ENCODE measurements around the gene DHTKD1. TPM values are rescaled to one million over a fixed set of nuclear protein-coding genes. Genes with fewer than 3 reads are reported as not detected.

DHTKD1 gene
- total and polyA plus RNA-seq, 7 experiments from 2014 or later: 5.0 to 25.9 (median 12.2) TPM

DNA sequence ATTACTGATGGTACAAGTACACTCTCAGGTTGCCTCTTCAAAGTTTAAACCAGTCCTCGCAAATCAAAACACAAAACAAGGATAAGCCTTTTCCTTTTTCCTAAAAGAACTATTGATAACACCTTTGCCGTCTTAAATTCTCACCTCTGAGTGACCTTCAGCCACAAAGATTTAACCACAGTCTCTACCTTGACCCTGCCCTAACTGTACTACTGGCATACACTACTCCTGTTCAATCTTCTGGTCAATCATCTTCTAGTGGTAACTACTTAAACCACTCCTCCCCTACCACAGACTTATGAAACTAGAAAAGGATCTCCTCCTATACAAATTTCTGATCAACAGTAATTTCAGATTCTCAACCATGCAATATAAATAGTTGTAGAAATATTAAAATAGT lies 41.2 kb upstream of the DHTKD1 start:
- intact Hi-C loops (cut with micrococcal nuclease): loop anchor here (2.0 to 5.0 kb wide), 2 partner anchors 13 to 40 kb away; partner anchors contain the start of gene DHTKD1 (in 2 of the 2)
- H3K36me3 ChIP-seq (ENCODE audit: control insufficient read depth in 2 of 3, insufficient read depth in 3 of 3, low read length in 3 of 3): peaks cover 0 to 39% (median 4%) of the 10 kb centered on the region in 3 experiments
- ATAC-seq (no peak), DNase-seq (no peak)
- Mint-ChIP-seq H3K27ac (peak overlapping the region in 1 of 9 donors; percentile 3), H3K4me3 (peak overlapping the region in 2 of 10 donors; percentile 1 to 9), H3K27me3 (no peaks in the 10 kb centered on the region), H3K4me1 (peaks cover 17 to 63% (median 57%) of the 10 kb centered on the region in 7 donors), H3K36me3 (peaks cover 9 to 42% (median 30%) of the 10 kb centered on the region in 5 donors), H3K9me3 (no peaks in the 10 kb centered on the region)
- peaks cover 0 to 7% of the 10 kb centered on the region in 2 donors for H3K4me1 ChIP-seq (ENCODE audit: control insufficient read depth in 2 of 2, insufficient read depth in 2 of 2, low read length in 2 of 2)
- ChIA-PET POLR2A (no interaction called here), CTCF (no interaction called here)
- H3K27ac ChIP-seq (ENCODE audit: low read depth, low read length): no peak overlapping the region
- H3K9me3 ChIP-seq (ENCODE audit: control insufficient read depth in 2 of 3, low read length in 3 of 3): no peaks in the 10 kb centered on the region
- H3K4me3 ChIP-seq (ENCODE audit: low read length): no peak overlapping the region
- H3K27me3 ChIP-seq (ENCODE audit: control insufficient read depth in 2 of 2, insufficient read depth in 2 of 2, low read length in 2 of 2): no peaks in the 10 kb centered on the region

DNA sequence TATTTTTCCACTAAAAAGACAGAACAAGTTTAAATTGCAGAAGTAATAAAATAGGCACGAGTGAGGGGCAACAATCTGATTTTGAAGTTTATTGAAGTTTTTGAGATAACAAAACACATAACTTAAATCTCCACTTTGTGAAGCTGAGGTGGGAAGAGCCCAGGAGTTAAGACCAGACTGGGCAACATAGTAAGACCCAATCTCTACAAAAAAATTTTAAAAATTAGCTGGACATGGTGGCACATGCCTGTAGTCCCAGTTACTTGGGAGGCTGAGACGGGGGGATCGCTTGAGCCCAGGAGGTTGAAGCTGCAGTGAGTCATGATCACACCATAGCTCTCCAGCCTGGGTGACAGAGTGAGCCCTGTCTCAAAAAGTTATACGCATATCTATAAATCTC lies 37.4 kb upstream of the DHTKD1 start:
- ChIA-PET CTCF (no interaction called here), POLR2A (interaction anchor here (0.6 kb wide), 1 partner anchor 10 kb away, joined by 4 read pairs; no protein-coding TSS in a partner anchor)
- Histone ChIP-seq H3K27me3 (ENCODE audit: control insufficient read depth in 2 of 2, insufficient read depth in 2 of 2, low read length in 2 of 2) (no peaks in the 10 kb centered on the region), H3K36me3 (ENCODE audit: control insufficient read depth in 2 of 3, insufficient read depth in 3 of 3, low read length in 3 of 3) (peaks cover 0 to 56% (median 9%) of the 10 kb centered on the region in 3 experiments), H3K4me3 (ENCODE audit: low read length) (no peak overlapping the region), H3K4me1 (ENCODE audit: control insufficient read depth in 2 of 2, insufficient read depth in 2 of 2, low read length in 2 of 2) (no peaks in the 10 kb centered on the region), H3K9me3 (ENCODE audit: control insufficient read depth in 2 of 3, low read length in 3 of 3) (no peaks in the 10 kb centered on the region), H3K27ac (ENCODE audit: low read depth, low read length) (no peak overlapping the region)
- Mint-ChIP-seq H3K27ac (peak overlapping the region in 2 of 9 donors; percentile 8 to 53), H3K27me3 (no peaks in the 10 kb centered on the region), H3K36me3 (peaks cover 15 to 56% (median 37%) of the 10 kb centered on the region in 5 donors), H3K4me3 (no peak overlapping the region), H3K9me3 (no peaks in the 10 kb centered on the region), H3K4me1 (peaks cover 12 to 62% (median 49%) of the 10 kb centered on the region in 7 donors)
- ATAC-seq (no peak), DNase-seq (no peak)
- intact Hi-C loops (cut with micrococcal nuclease): no loop called here

DNA sequence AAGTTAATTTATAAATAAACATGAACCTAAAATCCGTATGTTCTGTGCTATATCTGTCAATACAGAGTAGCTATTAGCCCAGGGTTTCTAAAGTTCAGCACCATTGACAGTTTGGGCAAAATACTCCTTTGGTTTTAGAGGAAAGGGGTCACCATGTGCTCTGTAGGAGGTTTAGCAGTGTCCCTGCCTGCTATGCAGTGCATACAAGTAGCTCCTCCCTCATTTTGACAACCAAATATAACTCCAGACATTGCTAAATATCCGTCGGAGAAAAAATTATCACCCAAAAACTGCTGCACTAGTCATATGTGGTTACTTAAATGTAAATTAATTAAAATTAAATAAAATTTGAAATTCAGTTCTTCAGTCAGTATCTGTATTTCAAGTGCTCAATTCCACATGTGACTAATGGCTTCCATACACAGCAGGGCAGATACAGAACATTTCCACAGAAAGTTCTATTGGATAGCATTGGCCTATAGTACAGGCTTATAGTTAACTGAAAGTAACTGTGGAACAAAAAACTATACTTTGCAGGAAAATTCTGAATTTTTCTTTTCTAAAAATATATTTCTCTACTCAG lies 32.6 kb upstream of the DHTKD1 start:
- Histone ChIP-seq H3K4me1 (ENCODE audit: control insufficient read depth in 2 of 2, insufficient read depth in 2 of 2, low read length in 2 of 2) (peaks cover 4 to 10% of the 10 kb centered on the region in 2 donors), H3K27me3 (ENCODE audit: control insufficient read depth in 2 of 2, insufficient read depth in 2 of 2, low read length in 2 of 2) (no peaks in the 10 kb centered on the region), H3K9me3 (ENCODE audit: control insufficient read depth in 2 of 3, low read length in 3 of 3) (no peaks in the 10 kb centered on the region), H3K36me3 (ENCODE audit: control insufficient read depth in 2 of 3, insufficient read depth in 3 of 3, low read length in 3 of 3) (peaks cover 0 to 28% (median 4%) of the 10 kb centered on the region in 3 experiments), H3K27ac (ENCODE audit: low read depth, low read length) (no peak overlapping the region), H3K4me3 (ENCODE audit: low read length) (no peak overlapping the region)
- H3K4me1 Mint-ChIP-seq: peaks cover 16 to 63% (median 51%) of the 10 kb centered on the region in 7 donors
- no peaks in the 10 kb centered on the region for H3K9me3 Mint-ChIP-seq
- H3K36me3 Mint-ChIP-seq: peaks cover 5 to 31% (median 17%) of the 10 kb centered on the region in 5 donors
- H3K4me3 Mint-ChIP-seq: no peak overlapping the region
- H3K27ac Mint-ChIP-seq: no peak overlapping the region
- POLR2A ChIA-PET: no interaction called here
- intact Hi-C loops (cut with micrococcal nuclease): no loop called here
- DNase-seq (no peak), ATAC-seq (no peak)
- H3K27me3 Mint-ChIP-seq: no peaks in the 10 kb centered on the region
- CTCF ChIA-PET: no interaction called here

DNA sequence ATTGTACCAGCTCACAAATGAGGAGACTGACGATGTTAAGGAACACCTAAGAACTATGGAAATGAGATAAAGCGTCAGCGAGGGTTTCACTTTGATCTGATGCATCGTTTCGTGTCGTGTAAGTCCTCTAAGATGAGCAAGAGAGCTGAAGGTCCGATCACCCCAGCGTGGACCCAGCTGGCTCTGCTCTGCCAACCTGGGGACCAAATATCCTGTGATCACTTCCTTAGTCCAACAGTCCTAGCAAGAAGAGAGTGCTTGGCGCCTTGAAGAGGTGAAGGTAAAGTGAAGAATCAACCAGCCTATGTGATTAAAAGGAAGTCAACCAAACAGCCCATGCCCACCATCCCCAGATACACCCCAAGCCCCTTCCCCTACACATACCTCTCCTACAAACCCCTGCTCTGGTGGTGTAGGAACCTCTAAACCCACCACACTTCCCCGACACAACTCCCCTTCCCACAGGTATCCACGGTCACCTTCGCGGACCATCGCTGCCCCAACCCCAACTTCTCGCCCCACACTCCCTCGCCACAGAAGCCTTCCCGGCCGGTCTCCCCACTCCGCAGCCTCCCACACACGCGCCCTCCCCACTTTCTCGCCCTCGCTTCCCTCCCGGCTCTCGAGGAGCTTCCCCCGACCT lies 26.9 kb upstream of the DHTKD1 start:
- Histone ChIP-seq H3K4me3 (ENCODE audit: low read length) (peak overlapping the region; percentile 83), H3K27ac (ENCODE audit: low read depth, low read length) (peak overlapping the region; percentile 92), H3K27me3 (ENCODE audit: control insufficient read depth in 2 of 2, insufficient read depth in 2 of 2, low read length in 2 of 2) (no peaks in the 10 kb centered on the region), H3K36me3 (ENCODE audit: control insufficient read depth in 2 of 3, insufficient read depth in 3 of 3, low read length in 3 of 3) (peaks cover 0 to 8% (median 0%) of the 10 kb centered on the region in 3 experiments), H3K9me3 (ENCODE audit: control insufficient read depth in 2 of 3, low read length in 3 of 3) (no peaks in the 10 kb centered on the region), H3K4me1 (ENCODE audit: control insufficient read depth in 2 of 2, insufficient read depth in 2 of 2, low read length in 2 of 2) (peaks cover 10 to 16% of the 10 kb centered on the region in 2 donors)
- ChIA-PET POLR2A (interaction anchor here (0.5 to 2.1 kb wide), 8 partner anchors 9 to 154 kb away, joined by 3 to 16 read pairs (median 7); partner anchors contain the start of genes CDC123, DHTKD1 and NUDT5), CTCF (interaction anchor here (0.7 to 2.2 kb wide), 3 partner anchors 31 to 154 kb away, joined by 3 to 6 read pairs (median 3); partner anchors contain the start of genes CDC123 and NUDT5)
- ATAC-seq: no peak
- peak overlapping the region; percentile 87 to 100 (median 95) for H3K4me3 Mint-ChIP-seq
- peaks cover 0 to 2% (median 0%) of the 10 kb centered on the region in 11 donors for H3K9me3 Mint-ChIP-seq
- peaks cover 0 to 3% (median 0%) of the 10 kb centered on the region in 5 donors for H3K36me3 Mint-ChIP-seq
- peaks cover 16 to 52% (median 44%) of the 10 kb centered on the region in 7 donors for H3K4me1 Mint-ChIP-seq
- DNase-seq: peak in 8 of 9 donors; percentile 4 to 44 (median 14)
- peak overlapping the region; percentile 85 to 100 (median 98) for H3K27ac Mint-ChIP-seq
- intact Hi-C loops (cut with micrococcal nuclease): loop anchor here (1.0 to 10.0 kb wide), 8 partner anchors 15 to 1263 kb away; partner anchors contain the start of genes CAMK1D (in 2 of the 2) and PHYH (in 1 of the 2)
- peaks cover 0 to 3% (median 0%) of the 10 kb centered on the region in 5 donors for H3K27me3 Mint-ChIP-seq

DNA sequence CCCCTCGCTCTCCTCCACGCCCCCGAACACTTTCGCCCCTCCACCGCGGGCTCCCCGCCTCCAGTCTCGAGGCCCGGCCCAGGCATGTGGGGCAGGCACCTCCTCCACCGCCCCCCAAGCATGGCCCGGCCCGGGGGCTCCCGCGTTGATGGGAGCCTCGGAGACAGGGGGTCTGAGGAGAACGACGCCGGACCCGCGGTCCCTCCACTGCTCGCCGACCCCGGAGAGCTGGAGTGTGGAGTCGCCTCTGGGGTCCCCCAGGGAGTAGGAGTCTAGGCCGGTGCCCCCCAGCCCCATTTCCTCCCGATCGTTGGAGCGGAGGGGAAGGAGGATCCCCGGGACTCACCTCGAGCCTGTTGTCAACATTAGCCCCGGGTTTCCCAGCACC lies 26.4 kb upstream of the DHTKD1 start:
- H3K9me3 ChIP-seq (ENCODE audit: control insufficient read depth in 2 of 3, low read length in 3 of 3): no peaks in the 10 kb centered on the region
- Mint-ChIP-seq H3K27me3 (peaks cover 0 to 3% (median 0%) of the 10 kb centered on the region in 5 donors), H3K4me3 (peak overlapping the region; percentile 87 to 100 (median 95)), H3K9me3 (peaks cover 0 to 2% (median 0%) of the 10 kb centered on the region in 11 donors), H3K27ac (peak overlapping the region; percentile 91 to 100 (median 99)), H3K36me3 (peaks cover 0 to 4% (median 0%) of the 10 kb centered on the region in 5 donors), H3K4me1 (peaks cover 16 to 52% (median 44%) of the 10 kb centered on the region in 7 donors)
- peaks cover 0 to 8% (median 0%) of the 10 kb centered on the region in 3 experiments for H3K36me3 ChIP-seq (ENCODE audit: control insufficient read depth in 2 of 3, insufficient read depth in 3 of 3, low read length in 3 of 3)
- H3K4me3 ChIP-seq (ENCODE audit: low read length): peak overlapping the region; percentile 83
- intact Hi-C loops (cut with micrococcal nuclease): loop anchor here (1.0 to 10.0 kb wide), 7 partner anchors 56 to 1262 kb away; partner anchors contain the start of genes CAMK1D (in 2 of the 2) and PHYH (in 1 of the 2)
- ATAC-seq (peak; percentile 4), DNase-seq (peak in 4 of 9 donors; percentile 32 to 75 (median 51))
- POLR2A ChIA-PET: interaction anchor here (0.7 to 2.1 kb wide), 8 partner anchors 9 to 153 kb away, joined by 3 to 16 read pairs (median 6); partner anchors contain the start of genes CDC123, DHTKD1 and NUDT5
- CTCF ChIA-PET: interaction anchor here (1.3 to 2.2 kb wide), 2 partner anchors 56 to 154 kb away, joined by 3 to 6 read pairs; partner anchors contain the start of genes CDC123 and NUDT5
- H3K27me3 ChIP-seq (ENCODE audit: control insufficient read depth in 2 of 2, insufficient read depth in 2 of 2, low read length in 2 of 2): no peaks in the 10 kb centered on the region
- H3K27ac ChIP-seq (ENCODE audit: low read depth, low read length): peak overlapping the region; percentile 92
- H3K4me1 ChIP-seq (ENCODE audit: control insufficient read depth in 2 of 2, insufficient read depth in 2 of 2, low read length in 2 of 2): peaks cover 10 to 16% of the 10 kb centered on the region in 2 donors

All from naive thymus-derived CD4-positive, alpha-beta T cell (primary cell).